ENCODE data around the gene GSK3A.

GSK3A gene

DNA sequence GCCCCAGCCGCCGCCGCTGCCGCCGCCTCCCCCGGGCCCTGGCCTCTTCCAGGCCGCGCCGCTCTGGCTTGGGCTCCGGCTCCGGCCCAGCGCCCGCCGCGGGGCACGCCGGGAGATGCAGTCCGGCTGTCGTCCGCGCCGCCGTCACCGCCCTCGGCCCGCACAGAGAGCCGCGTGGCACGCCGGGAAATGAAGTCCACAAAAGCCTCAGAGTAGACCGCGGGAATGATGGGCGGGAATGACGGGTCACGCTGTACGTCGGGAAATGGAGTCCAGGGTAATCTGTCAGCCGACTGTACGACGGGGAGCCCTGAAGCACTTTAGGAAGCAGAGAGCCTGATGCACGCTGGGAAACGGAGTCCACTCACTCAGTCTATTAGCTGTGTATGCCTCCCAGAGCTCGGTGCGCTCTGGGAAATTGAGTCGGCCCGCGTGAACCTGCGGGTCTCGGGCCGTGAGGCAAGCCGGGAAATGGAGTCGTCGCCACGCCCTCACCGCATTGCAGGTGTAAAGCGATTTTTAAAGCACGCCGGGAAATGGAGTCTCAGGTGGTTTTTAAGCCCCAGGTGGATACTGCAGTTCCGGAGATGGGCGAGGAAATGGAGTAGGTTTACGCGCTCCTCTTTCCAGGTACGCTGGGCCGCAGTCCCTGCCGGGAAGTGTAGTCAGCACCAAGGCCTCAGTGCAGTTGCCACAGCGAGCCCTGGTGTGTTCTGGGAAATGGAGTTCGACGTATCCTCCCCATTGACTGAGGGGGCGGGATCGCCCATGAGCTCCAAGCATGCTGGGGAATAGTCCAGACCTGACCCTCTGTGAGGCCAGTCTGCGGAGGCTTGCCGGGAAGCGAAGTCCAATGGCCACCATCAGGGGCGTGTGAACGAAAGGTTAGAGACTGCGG is at the start of gene GSK3A:
Gene GSK3A (minus strand): TSS at position 91 of the 898 bp plus-strand sequence. CDS start 137 bp downstream, outside the sequence.
- peak; percentile 99 for DNase-seq

DNA sequence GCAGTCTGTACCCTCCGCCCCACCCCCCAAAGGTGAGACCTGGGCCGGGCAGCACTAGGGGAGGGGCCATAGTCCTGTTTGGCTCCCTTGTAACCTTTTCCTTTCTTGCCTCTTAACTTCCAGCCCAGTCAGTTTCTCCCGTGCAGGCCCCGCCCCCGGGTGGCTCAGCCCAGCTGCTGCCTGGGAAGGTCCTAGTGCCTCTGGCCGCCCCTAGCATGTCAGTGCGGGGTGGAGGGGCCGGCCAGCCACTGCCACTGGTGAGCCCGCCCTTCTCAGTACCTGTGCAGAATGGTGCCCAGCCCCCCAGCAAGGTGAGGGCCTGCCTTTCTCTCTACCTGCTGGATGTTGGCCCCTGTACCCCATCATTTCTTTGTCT is 49.0 kb upstream of the GSK3A start:
- DNase-seq = no peak

DNA sequence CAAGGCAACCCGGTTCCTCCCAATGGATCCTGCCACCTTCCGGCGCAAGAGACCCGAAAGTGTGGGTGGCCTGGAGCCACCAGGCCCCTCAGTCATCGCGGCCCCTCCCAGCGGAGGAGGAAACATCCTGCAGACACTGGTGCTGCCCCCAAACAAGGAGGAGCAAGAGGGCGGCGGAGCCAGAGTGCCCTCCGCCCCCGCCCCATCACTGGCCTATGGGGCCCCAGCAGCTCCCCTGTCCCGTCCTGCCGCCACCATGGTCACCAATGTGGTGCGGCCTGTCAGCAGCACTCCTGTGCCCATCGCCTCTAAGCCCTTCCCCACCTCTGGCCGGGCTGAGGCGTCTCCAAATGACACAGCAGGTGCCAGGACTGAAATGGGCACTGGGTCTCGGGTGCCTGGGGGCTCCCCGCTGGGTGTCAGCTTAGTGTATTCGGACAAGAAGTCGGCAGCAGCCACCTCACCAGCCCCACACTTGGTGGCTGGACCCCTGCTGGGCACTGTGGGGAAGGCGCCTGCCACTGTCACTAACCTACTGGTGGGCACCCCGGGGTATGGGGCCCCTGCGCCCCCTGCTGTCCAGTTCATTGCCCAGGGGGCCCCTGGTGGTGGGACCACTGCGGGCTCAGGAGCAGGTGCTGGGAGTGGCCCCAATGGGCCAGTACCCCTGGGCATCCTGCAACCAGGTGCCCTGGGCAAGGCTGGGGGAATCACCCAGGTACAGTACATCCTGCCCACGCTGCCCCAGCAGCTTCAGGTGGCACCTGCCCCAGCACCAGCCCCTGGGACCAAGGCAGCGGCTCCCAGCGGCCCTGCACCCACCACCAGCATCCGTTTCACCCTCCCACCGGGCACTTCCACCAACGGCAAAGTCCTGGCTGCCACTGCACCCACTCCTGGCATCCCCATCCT is 48.4 kb upstream of the GSK3A start:
- no peak for DNase-seq

DNA sequence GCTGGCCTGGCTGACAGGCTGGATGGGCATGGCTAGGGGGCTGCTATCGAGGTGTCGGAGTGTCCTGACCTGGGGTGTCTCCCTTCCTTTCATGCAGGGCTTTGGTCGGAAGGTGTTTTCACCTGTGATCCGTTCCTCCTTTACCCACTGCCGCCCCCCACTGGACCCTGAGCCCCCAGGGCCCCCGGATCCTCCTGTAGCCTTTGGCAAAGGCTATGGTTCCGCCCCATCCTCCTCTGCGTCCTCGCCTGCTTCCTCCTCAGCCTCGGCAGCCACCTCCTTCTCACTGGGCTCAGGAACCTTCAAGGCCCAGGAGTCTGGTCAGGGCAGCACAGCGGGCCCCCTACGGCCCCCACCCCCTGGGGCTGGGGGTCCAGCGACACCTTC is 47.7 kb upstream of the GSK3A start:
- no peak for DNase-seq

DNA sequence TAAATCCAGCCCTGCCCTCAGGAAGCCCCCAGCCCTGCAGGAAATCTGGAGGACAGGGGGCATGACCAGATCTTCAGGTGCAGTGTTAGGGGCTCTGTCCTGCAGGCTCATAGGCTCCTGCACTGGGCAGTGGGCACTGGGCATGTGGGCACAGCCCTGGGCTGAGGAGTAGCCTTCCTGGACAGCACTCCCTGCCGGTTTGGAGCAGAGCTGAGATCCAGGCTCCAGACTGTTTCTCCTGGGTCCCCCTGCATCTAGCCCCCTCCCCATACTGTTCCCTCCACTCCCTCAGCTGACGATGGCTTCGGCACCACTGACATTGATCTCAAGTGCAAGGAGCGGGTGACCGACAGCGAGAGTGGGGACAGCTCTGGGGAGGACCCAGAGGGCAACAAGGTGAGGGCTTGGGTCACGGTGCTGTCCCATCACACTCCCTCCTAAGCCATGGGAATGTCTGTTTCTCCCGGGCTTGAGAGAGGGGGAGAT is 47.2 kb upstream of the GSK3A start:
- no peak for DNase-seq

DNA sequence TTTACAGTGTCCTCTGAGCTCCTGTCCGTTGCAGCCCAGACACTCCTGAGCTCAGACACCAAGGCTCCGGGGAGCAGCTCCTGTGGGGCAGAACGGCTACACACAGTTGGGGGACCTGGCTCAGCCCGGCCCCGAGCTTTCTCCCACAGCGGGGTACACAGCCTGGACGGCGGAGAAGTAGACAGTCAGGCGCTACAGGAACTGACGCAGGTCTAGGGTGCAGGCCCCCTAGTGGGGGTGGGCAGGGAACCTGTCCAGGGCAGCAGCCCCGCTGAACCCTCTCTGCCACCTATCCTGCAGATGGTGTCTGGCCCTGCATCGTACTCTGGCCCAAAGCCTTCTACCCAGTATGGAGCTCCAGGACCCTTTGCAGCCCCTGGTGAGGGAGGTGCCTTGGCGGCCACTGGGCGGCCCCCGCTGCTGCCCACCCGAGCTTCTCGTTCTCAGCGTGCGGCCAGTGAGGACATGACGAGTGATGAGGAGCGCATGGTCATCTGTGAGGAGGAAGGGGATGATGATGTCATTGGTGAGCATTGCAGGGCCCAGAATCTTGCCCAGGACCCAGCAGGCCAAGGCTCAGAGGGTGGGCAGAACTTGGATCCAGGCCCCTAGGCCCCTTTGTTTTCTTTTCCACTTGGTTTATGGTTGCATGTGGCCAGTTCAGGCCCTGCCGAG is 46.6 kb upstream of the GSK3A start:
- no peak for DNase-seq

DNA sequence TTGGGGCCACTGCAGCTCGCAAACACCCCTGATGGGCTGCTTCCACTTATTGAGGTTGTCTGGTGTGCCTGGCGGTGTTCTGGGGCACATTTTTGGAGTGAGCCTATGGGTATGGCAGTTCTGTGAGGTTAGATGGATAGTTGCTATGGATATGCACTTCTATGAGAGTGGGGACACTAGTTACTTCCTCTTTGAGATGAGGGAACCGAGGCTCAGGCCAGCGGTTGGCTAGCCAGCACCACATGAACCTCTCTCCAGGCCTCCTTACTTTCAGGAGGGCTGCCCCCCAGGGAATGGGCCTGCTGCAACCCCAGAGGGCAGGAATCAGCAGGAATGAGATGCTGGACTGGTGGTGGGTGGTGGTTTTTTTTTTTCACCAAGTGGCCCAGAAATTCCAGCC is 46.0 kb upstream of the GSK3A start:
- no peak for DNase-seq

DNA sequence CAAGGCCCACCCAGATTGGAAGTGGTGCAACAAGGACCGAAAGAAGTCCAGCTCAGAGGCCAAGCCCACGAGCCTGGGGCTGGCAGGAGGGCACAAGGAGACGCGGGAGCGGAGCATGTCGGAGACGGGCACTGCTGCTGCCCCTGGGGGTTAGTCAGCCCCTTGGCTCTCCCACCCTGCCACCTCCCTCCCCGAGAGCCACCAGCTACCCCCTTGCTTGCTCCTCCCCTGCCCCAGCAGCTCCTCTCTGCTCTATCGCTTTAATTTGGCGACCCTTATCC is 45.4 kb upstream of the GSK3A start:
- no peak for DNase-seq

DNA sequence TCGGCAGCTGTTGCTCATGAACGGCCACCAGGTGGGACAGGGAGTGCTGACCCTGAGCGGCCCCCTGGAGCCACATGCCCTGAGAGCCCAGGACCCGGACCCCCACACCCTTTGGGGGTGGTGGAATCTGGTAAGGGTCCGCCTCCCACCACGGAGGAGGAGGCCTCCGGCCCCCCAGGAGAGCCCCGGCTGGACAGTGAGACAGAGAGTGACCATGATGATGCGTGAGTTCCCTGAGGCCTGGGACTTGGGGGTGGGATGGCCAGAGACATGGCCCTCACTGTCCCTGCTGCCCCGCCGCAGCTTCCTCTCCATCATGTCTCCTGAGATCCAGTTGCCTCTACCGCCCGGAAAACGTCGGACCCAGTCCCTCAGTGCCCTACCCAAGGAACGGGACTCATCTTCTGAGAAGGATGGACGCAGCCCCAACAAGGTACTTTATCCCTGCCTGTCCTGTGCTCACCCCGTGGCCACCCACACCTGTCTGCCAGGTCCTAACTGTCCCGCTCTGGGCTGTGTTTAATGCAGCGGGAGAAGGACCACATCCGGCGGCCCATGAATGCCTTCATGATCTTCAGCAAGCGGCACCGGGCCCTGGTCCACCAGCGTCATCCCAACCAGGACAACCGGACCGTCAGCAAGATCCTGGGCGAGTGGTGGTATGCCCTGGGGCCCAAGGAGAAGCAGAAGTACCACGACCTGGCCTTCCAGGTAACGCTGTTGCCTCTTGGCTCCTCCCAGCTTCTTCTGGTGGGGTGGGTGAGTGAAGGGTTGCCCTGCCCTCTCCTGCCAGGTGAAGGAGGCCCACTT is 44.8 kb upstream of the GSK3A start:
- no peak for DNase-seq

DNA sequence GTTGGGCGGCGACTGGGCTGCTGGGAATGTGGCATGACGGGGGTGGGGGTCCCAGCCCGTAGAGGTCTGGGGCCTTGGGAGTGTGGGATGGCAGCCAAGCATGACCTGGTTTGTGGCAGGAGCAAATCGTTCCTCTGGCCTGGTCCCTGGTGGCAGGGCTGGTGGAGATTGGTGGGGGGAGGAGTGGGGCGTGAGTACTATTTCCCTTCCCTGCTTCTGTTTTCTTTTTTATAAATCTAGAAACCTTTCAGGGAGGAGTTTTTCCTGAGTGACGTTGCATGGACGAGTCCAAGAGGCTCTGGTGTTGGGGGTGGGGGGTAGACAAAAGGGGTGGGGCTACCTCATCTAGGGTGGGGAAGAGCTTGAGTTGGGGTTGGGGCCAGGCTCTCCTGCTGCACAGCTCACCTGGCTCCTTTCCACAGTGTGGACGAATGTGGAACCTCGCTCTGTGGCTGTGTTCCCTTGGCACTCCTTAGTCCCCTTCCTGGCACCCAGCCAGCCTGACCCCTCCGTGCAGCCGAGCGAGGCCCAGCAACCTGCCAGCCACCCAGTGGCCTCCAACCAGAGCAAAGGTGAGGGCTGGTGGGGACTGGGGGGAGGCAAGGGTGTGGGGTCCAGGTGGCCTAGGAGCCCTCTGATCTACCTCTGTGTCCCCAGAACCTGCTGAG is 44.1 kb upstream of the GSK3A start:
- no peak for DNase-seq

DNA sequence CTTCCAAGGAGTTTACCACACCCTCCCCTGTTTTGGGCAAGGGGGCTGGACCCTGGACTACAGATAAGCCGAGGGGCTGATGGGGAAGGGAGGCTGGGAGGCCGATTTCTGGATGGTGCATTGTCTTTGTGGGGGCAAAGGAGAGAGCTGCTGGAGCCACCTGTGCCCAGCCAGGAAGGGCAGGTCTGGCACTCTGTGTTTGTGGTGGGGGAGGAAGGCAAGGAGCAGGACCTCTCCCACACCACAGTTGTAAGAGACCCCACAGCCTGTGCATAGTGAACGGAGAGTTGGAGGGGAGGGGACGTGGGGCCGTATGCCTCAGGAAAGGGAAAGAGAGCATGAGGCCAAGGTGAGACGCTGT is 43.6 kb upstream of the GSK3A start:
- DNase-seq = no peak

DNA sequence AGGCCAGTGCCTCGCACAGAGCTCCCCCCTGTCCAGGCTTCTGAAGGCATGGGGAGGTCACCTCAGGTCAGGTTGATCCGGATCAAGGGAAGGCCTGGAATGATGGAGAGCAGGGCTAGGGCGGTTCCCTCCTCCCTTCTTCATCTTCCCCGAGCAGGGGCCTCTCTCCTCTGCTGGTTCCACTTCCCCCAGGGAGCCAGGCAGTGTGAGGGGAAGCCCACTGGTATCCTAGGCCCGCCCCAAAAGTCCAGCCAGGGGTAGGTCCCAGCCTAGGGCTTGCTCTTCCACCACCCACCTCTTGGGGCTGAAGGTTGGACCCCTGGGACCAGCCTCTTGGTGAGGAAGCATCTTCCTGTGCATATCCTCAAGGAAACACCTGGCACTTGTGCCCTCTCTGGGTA is 43.1 kb upstream of the GSK3A start:
- no peak for DNase-seq

DNA sequence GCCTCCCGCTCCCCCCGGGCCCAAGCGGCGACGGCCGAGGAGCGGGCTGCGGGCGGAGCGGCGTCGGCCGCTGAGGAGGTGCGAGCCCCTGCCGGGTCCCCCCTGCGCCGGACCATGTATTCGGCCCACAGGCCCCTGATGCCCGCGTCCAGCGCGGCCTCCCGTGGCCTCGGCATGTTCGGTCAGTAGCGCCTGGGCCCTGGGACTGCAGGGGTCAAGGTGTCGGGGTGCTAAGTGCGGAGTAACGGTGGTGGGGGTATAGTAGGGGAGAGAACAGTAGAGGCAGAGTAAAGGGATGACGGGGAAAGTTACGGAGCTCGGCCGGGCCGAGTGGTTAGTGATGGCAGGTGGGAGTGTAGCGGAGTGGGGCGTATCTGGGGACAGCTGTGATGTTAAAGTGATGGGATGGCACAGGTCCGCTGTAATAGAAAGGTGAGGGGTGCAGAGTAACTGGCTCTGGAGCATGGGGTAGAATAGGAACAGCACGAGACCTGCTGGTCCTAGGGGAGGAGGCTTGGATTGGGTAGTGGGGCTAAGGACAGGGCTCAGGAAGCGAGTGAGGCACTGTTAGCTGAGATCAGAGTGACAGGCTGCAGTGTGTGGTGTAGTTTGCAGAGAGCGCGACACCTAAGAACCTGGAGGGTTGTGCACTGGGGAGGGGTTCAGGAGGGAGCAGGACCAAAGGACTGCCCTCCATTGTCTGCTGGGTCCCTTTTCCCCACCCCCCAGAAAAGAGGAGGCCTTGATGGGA is 42.4 kb upstream of the GSK3A start:
- no peak for DNase-seq

DNA sequence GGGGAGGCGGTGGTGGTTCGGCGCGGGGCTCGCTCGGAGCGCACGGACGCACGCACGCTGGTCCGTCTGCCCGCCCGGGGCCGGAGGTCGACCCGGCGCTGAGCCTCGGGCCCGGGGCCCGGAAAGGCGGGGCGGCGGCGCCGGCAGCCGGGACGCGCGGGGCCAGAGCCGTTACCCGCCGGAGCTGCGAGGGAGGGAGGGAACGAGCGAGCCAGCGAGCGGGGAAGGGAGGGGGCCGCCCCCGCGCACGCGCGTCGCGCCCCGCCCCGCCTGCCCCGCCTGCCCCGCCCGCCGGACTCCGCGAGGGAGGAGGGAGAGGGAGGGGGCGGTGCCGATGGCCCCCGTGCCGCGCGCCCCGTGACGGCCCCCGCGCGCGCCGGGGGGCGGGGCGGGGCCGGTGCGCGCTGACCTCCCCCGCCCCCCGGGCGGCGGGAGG is 41.7 kb upstream of the GSK3A start:
- peak; percentile 72 for DNase-seq

DNA sequence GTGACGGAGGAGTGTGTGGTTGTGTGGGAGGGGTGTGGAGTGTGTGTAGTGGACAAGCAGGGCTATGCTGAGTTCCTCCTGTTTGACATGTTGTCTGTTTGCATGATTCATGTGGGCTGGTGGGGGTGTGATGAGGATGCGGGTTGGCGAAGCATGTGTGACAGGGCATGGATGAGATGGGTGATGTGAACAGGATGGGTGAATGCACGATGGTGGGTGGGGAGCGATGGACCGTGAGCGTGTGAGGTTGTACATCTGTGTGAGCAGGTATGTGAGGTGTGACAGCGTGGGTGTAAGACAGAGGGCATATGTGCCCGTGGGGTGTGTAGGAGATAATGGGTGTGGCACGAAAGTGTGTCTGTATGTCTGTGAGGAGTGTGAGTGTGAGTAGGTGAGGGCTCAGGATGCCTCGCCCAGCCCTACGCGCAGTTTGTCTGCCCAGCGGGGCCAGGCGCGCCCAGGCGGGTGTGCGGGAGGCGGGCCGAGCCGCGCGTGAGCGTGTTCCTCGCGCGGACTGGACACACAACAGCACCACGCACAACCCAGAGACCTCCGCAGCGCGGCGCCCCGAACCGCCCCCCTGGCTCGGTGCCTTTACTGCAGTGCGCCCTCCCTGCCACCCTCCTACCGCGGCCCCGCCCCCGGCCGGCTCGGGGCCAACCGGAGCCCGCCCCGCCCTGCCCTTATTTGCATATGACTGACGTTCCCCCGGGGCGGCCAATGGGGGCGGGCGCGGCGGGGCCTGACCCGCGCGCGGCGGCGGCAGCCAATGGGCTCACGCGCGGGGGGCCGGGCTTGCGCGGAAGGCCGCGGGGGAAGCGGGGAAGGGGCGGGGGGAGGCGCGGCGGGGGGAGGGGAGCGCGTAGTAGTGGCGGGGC is 41.0 kb upstream of the GSK3A start:
- peak; percentile 76 for DNase-seq

DNA sequence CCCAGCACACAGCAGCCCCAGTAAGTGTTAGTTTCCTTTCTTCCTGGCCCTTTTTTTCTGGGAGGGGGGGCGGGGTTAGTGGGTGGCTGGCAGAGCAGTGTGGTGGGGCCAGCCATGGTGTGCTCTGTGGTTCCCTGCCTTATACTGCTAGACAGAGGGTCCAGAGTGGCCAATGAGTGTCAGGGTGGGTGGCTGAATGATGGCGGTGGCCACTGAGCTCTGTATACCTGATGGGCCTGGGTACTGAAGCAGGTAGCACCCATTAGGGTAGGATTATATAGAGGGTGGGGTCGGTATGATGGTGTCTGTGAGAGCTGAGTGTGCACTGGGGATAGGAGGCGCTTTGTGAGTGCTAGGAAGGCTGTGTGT is 40.4 kb upstream of the GSK3A start:
- no peak for DNase-seq

DNA sequence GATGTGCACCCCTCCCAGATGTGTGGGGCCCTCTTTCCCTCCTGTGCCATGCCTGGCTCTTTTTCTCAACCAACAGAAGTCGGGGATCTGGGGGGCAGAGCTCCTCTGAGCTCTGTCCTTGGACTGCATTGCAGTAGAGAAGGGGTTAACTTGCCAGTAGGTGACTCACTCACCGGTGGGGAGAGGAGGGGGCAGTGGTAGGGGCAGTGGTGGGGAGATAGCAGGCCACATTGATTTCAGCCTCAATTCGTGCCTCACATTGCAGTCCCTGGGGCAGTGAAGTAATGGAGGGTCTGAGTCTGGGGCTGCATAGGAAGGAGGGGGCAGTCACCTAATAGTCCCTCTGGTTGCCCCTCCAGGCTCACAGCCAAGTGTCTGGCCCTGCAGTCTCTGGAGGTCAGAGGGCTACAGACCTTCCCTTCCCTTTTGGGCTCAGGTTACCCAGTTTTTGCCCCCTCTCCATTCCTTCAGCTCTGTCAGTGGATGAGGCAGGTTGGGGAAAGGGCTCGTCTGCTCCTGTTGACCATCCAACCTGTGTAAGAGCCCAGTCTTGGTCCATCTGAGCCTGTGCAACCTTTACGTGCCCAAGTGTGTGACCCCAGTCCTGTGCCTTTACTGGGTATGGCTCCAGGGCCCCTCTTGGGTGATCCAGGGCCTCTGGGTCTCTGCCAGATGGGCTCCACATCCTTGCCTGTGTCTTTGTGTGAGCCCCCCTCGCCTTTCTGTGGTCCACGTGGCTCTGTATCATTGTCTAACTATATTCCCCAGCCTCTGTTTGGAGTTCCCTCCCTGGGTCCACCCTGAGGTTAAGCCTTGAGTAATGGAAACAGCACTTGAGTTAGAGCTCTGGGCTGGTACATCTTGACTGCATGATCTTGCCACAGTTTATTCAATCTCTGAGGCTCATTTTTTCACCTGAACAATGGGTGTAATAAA is 39.7 kb upstream of the GSK3A start:
- no peak for DNase-seq

DNA sequence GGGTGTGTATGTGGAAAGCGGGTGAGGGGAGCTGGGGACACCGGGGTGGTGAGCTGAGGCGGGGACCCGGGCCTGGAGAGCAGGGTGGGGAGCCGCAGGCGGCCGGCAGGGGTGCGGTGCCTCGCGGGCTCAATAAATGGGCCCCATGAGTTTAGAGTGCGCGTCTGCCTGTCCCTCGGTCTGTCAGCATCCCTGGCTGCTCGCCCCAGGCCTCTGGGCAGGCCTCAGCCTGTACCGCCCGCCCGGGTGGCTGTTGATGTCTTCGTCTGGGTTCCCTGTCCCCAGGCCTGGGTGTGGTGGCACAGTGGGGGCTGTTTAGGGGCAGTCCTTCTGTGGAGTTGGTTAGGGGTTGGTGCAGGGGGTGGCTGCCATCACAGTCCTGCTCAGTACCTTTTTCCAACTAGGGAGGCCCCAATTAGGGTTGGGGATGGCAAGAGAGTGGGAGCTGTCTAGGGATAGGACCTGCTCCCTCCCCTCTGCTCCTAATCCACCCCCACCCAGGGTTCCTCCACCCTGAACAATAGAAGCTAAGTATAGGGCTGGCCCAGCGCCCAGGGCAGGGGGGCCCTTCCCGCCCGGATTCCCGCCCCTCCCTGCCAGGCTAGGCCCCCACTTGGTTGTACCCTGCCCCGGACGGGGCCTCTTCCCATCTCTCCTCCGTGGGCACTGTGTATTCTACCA is 38.9 kb upstream of the GSK3A start:
- DNase-seq = peak; percentile 6

DNA sequence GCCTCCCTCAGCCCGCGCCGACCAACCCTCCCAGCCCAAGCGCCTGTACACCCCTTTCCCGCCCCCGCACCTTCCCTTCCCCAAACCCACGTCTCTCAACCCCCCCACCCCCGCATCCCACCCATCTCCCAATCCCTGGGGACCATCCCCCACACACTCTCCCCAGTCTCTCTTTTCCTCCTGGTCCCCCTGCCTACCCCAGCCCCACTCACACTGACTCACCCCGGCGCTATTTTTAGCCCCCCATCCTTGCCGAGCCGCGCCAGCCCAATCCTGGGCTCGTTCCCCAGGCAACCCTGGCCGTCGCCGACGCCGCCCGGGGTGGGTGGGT is 38.4 kb upstream of the GSK3A start:
- no peak for DNase-seq
